HG02759 (cell line): ENCODE data around the gene EYA4.

Experiments
- ATAC-seq: cut with Tn5 transposase; IDR thresholded peaks from one replicate; pipeline ENCODE4 v1.9.1; 2021; ENCODE audit warnings: mild to moderate bottlenecking, moderate library complexity; ENCODE audit not compliant: unreplicated experiment

The EYA4 gene

GRCh38 chr6:133441491-133441890, 200.3 kb downstream of the EYA4 start:
- no peak for ATAC-seq

GRCh38 chr6:133446789-133447188, 205.6 kb downstream of the EYA4 start:
- no peak for ATAC-seq

DNA sequence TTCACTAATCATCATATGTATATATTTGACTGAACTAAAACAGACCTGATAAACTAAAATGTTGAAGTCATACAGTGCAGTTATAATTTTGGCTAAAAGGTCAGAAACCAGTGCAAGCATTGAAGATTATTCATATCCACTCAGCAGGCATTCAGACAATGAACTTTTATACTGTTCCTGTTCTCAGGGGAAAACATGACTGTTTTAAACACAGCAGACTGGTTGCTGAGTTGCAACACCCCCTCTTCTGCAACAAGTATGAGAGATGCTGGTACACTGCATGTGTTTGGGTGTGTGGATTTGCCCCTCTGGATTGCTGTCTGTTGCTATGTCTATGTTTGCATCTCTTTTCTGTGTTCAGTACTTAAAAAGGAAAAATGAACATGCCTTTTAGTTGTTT, 206.8 kb downstream of the EYA4 start:
- no peak for ATAC-seq

DNA sequence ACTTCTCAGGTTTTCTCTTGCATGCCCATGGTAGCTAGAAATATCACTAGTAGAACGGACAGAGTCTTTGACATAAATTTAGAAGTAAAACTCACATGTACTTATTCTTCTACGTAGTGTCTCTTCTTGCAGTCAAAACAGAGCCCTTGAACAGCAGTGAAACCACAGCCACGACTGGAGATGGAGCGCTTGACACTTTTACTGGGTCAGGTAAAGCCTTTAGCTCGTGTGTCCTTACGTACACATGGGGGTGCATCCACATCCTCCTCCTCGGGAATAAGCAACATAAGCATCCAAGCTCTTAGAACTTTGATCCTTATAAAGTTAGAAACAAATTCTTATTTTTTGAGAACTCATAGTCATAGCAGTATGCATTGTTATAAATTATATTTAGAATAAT, 215.3 kb downstream of the EYA4 start:
- ATAC-seq, result no peak

GRCh38 chr6:133456944-133457343, 215.8 kb downstream of the EYA4 start:
- ATAC-seq, result no peak

GRCh38 chr6:133460101-133460500, 218.9 kb downstream of the EYA4 start:
- no peak for ATAC-seq

DNA sequence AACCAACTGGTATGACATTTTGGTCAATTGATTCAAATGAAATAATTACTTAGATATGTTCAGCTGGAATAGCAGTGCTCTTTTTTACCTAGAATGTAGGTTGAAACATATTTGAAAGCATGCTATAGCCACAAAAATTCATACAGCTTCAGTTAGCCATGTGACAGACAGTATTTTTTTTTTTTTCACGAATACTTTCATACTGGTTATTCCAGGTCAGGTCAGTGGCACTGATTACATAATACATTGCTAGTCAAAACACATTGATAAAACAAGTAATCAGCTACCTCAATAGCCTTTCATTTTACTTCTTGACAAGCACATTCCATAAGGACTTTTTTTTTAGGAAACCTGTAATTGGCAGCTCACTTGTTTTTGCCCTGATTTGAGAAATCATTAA, 222.6 kb downstream of the EYA4 start:
- ATAC-seq, result no peak

- ATAC-seq, result no peak
These were observed 225.5 kb downstream of the EYA4 start for GRCh38 chr6:133466680-133467079.

GRCh38 chr6:133467231-133467981, 226.2 kb downstream of the EYA4 start:
- no peak for ATAC-seq

DNA sequence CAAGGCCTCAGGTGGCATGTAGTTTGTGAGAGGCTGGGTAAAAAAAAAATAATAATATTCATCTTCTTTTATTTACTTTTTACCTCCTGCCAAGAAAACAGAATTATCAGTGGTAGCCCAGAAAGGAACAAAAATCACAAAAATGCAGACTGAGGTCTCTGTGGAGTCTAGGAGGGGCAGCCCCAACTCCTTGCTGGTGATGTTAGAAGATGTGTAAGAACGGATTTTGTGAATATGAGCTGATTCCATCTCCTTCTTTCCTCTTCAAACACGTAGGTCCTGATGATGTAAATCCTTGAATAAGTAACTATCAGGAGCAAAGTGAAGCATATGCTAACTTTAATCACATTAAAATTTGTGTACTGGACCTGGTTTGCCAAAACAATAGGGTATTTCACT, 226.8 kb downstream of the EYA4 start:
- no peak for ATAC-seq

GRCh38 chr6:133468591-133468990, 227.4 kb downstream of the EYA4 start:
- no peak for ATAC-seq

GRCh38 chr6:133474516-133474915, 233.4 kb downstream of the EYA4 start:
- no peak for ATAC-seq

- ATAC-seq, result no peak
These were observed 237.5 kb downstream of the EYA4 start for GRCh38 chr6:133478673-133479072.

DNA sequence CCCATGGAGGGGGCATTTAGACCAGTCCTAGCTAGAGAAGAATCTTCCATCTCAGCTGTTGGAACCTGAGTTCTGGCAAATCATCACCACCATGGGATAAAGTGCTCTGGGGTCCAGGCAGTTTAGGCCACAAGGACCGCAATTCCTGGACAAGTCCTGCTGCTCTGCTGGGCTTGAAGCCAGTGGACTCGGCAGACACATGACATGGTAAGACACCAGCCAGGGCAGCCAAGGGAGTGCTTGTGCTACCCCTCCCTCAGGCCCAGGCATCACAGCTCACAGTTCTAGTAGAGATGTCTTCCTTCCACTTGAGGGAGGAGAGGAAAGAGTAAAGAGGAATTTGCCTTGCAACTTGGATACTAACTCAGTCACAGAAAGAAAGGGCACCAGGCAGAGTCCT, 246.0 kb downstream of the EYA4 start:
- ATAC-seq, result no peak

GRCh38 chr6:133495205-133495903, 254.2 kb downstream of the EYA4 start:
- ATAC-seq, result no peak

GRCh38 chr6:133499662-133500061, 258.5 kb downstream of the EYA4 start:
- ATAC-seq, result no peak

GRCh38 chr6:133501675-133502270, 260.6 kb downstream of the EYA4 start:
- no peak for ATAC-seq

DNA sequence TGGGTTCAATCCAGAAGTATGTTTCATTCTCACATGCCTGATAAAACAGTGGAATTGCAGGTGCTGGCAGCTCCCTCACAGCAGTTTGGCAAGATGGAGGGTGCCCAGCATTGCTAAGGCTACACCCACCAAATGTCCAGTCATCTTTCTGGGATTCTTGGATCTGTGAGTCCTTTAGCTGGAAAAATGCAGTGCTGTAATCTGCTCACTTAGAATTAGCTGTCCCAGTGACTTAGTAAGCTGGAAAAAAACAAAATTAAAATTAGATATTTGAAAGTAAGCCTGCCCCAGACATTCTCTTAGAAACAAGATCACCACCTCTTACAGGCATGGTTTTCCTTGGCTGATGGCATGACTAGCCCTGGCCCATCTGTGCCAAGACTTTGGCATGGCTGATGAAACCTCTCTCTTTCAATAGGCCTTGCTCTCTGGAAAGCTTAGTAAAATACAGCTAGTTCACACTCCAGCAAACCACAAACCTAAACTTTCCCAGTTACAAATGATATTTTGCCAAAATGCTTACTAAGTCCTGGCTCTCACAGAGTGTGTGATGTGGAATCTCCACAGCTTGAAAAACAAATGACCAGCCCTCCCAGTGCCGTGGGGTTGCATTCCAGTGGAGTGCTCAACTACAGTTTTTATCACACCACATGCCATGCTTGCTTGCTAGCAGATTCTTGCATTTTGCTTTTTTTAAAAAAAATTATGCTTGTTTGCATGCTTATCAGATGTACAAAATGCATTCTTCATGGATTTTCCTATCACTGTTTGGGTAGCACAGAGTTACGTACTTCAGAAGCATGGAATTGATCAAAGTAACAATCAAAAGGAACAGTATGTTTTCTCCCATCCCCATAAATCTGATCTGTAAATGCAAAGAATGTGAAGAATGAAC, 261.5 kb downstream of the EYA4 start:
- no peak for ATAC-seq

DNA sequence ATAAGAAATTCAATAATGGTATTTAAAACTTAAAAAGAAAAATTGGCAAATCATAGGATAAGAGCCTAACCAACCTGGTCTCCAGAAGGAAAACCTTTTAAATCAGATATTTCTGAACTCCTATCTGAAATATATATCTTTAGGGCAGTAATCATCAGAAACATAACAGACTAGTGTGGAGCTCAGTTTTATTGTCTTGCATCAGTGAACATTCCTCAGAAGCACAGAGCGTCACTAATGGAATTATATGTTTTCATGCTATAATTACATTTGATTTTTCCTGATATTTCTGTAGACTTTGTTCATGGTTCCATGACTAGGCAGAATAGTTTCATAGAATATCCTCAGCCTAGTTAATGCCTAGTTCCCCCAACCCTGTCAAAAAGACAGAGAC, 262.2 kb downstream of the EYA4 start:
- ATAC-seq, result no peak

DNA sequence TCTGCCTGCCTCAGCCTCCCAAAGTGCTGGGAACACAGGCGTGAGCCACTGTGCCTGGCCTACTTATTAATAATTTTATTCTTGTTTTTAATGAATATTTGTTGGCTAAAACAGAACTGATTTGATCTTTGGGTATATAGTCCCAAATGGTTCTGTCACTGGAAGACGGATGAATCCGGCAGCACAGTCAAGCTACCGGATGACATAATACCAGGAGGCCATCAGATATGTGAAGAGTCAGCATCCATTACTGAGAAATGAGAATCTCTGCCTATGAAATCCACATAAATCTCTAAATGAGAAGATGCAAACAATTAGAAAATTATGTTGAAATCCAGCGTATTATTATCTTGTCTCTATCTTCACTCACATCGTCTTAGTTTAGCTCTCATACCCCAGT, 263.0 kb downstream of the EYA4 start:
- no peak for ATAC-seq

GRCh38 chr6:133504761-133505160, 263.6 kb downstream of the EYA4 start:
- ATAC-seq, result no peak
